Sciatic nerve (tissue), 2 donors: ENCODE measurements around the gene PRIMA1. TPM values are rescaled to one million over a fixed set of nuclear protein-coding genes. Genes with fewer than 3 reads are reported as not detected.
"Not testable (repeated sequence)": the region's sequence is repeated elsewhere in the genome, so short reads cannot be mapped to it uniquely, and the experiment has no call there.

ENCODE experiments used
- ATAC-seq: fragments of 200-7000 bp; cut with Tn5 transposase; one replicate; pipeline ENCODE4 v1.9.1; 2020; ENCODE audit warnings: mild to moderate bottlenecking, moderate library complexity
- DNase-seq: peaks from one replicate; pipeline ENCODE4 v3.0.0-alpha.2; 2020; ENCODE audit warnings: low spot score
- intact Hi-C: fragments of 100-400 bp; cut with DNase I; formaldehyde crosslinking; loops from one replicate; pipeline ENCODE4 v1.14.2; 2022
- total RNA-seq: library from RNA; stranded (reverse); fragmentation: NEBNext Ultra II Directional; extraction: Animal tissue kit (Norgen Biotek cat#: 25700); gene quantifications from one replicate; pipeline ENCODE4 v1.2.1, GENCODE V29; 2021
- donor health status: DM: no; HTN: no; CAD: no.
- donor health status: DM: no; HTN: no; CAD: no.

Gene PRIMA1
- total RNA-seq = 73.3 TPM

GRCh38 chr14:93788293-93788542, at the start of gene PRIMA1:
Gene PRIMA1, minus strand, starts transcription at chr14:93788485. Its CDS starts 767 bp downstream, at chr14:93787718.
- ATAC-seq = no peak
- DNase-seq = no peak
- intact Hi-C loops = loop anchor here (10.0 kb wide), 1 partner anchor 53 kb away; no protein-coding TSS in a partner anchor

- no peak for ATAC-seq
- intact Hi-C loops = no loop called here
- no peak for DNase-seq
These were observed 46.5 kb upstream of the PRIMA1 start for GRCh38 chr14:93834699-93835371.

GRCh38 chr14:93832665-93833064, 44.4 kb upstream of the PRIMA1 start:
- no peak for DNase-seq
- intact Hi-C loops = no loop called here
- no peak for ATAC-seq

- ATAC-seq (no peak), DNase-seq (no peak)
- intact Hi-C loops = no loop called here
These were observed 43.8 kb upstream of the PRIMA1 start for GRCh38 chr14:93832081-93832480.

- intact Hi-C loops = no loop called here
- no peak for ATAC-seq
- no peak for DNase-seq
These were observed 42.6 kb upstream of the PRIMA1 start for GRCh38 chr14:93830753-93831461.

GRCh38 chr14:93829839-93830481, 41.7 kb upstream of the PRIMA1 start:
- ATAC-seq (no peak), DNase-seq (no peak)
- intact Hi-C loops = no loop called here

GRCh38 chr14:93825235-93825553, 36.9 kb upstream of the PRIMA1 start:
- DNase-seq (no peak), ATAC-seq (no peak)
- intact Hi-C loops = no loop called here

GRCh38 chr14:93824518-93825234, 36.4 kb upstream of the PRIMA1 start:
- DNase-seq = no peak
- intact Hi-C loops = no loop called here
- no peak for ATAC-seq

GRCh38 chr14:93824076-93824475, 35.8 kb upstream of the PRIMA1 start:
- intact Hi-C loops = no loop called here
- no peak for ATAC-seq
- no peak for DNase-seq

GRCh38 chr14:93821051-93821450, 32.8 kb upstream of the PRIMA1 start:
- DNase-seq = no peak
- ATAC-seq = no peak
- intact Hi-C loops = no loop called here

GRCh38 chr14:93818857-93819256, 30.6 kb upstream of the PRIMA1 start:
- ATAC-seq (no peak), DNase-seq (no peak)
- intact Hi-C loops = no loop called here

GRCh38 chr14:93811676-93812075, 23.4 kb upstream of the PRIMA1 start:
- no peak for ATAC-seq
- intact Hi-C loops = no loop called here
- DNase-seq = no peak

GRCh38 chr14:93811020-93811419, 22.7 kb upstream of the PRIMA1 start:
- ATAC-seq = no peak
- no peak for DNase-seq
- intact Hi-C loops = no loop called here

- ATAC-seq, DNase-seq, intact Hi-C loops: not testable (repeated sequence)
These were observed 21.5 kb upstream of the PRIMA1 start for GRCh38 chr14:93809491-93810420.

GRCh38 chr14:93804654-93805053, 16.4 kb upstream of the PRIMA1 start:
- no peak for ATAC-seq

GRCh38 chr14:93803408-93804318, 15.4 kb upstream of the PRIMA1 start:
- intact Hi-C loops = no loop called here
- no peak for DNase-seq
- peak; percentile 86 for ATAC-seq

More at GRCh38 chr14:93804654-93805053, 16.4 kb upstream of the PRIMA1 start:
- DNase-seq = no peak
- intact Hi-C loops = no loop called here

- DNase-seq (no peak), ATAC-seq (peak; percentile 64)
- intact Hi-C loops = no loop called here
These were observed 12.0 kb upstream of the PRIMA1 start for GRCh38 chr14:93799989-93800921.
